ENCODE measurements around the gene HSD17B4. TPM values are rescaled to one million over a fixed set of nuclear protein-coding genes. Genes with fewer than 3 reads are reported as not detected.
"Not testable (repeated sequence)": the region's sequence is repeated elsewhere in the genome, so short reads cannot be mapped to it uniquely, and the experiment has no call there.

HSD17B4 gene
- total and polyA plus RNA-seq, 2 of the 13 experiments (the other 11 are each of a cell fraction or from before 2014, with no cell fraction given): 178 to 399 TPM

DNA sequence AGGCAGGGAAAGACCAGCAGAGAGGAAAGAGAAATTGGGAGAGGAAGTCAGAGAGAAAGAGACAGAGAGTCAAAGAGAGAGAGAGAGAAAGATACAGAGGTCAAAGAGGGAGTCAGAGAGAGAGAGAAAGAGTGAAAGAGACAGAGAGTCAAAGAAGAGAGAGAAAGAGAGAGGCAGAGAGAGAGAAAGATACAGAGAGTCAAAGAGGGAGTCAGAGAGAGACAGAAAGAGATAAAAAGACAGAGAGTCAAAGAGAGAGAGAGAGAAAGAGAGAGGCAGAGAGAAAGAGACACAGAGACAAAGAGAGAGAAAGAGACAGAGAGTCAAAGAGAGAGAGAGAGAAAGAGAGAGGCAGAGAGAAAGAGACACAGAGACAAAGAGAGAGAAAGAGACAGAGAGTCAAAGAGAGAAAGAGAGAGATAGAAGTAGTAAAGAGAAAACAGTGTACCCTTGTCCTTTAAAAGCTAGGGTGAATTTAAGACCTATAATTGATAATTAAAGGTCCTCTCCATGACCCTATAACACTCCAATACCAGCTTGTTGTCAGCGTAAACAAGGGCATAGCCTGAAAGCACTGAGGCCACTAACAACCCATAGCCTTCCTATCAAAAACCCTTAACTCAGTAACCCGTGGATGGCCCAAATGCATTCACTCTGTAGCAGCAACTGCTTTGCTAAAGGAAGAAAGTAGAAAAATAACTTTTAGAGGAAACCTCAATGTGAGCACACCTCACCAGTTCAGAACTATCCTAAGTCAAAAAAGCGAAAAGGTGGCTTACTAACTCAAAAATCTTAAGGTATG lies 14.3 kb upstream of the HSD17B4 start:
- H3K36me3 ChIP-seq (replicated peaks in 1 of 2; ENCODE audit: control insufficient read depth in 1 of 2, insufficient read depth in 2 of 2, low read length in 2 of 2); ATAC-seq; H4K20me1 ChIP-seq (ENCODE audit: insufficient read depth, low read length); DNase-seq (ENCODE audit: low spot score); BruUV-seq (replicated peaks); in situ Hi-C loops (cut with HindIII; ENCODE audit: extremely low pct_ligation_motif_present, low pct_unique_long_range_greater_than_20kb); H3K27me3 ChIP-seq (ENCODE audit: control insufficient read depth in 1 of 2, insufficient read depth in 2 of 2, low read length in 2 of 2); CTCF ChIA-PET (ENCODE audit: low intra/inter-chr PET ratio, low total read pairs); H3K9me3 ChIP-seq (ENCODE audit: low read length); FAIRE-seq; H3K79me2 ChIP-seq (ENCODE audit: insufficient read depth, low read length); H3K27ac ChIP-seq (ENCODE audit: extremely low read length, insufficient read depth, low read length): not testable (repeated sequence)
- POLR2A ChIA-PET: interaction anchor here (3.4 kb wide), 1 partner anchor 15 kb away, joined by 25 read pairs; the partner anchor contains the start of gene HSD17B4
- H3K4me2 ChIP-seq (ENCODE audit: low read depth, low read length): peak overlapping the region; percentile 66
- 0 out of 6 replicates have a peak overlapping the region, but pooled peaks of 1 of the 3 experiments have one; percentile 56 for H3K4me3 ChIP-seq (replicated peaks in 1 of 3; ENCODE audit: insufficient read depth in 1 of 3, low read depth in 2 of 3, low read length in 3 of 3)
- 52% methylated on average over 3 of the region's 3 CpGs for whole genome bisulfite sequencing (ENCODE audit: low lambda C conversion rate)
- H3K9ac ChIP-seq (ENCODE audit: insufficient read depth, low read depth, low read length): peak overlapping the region; percentile 7; the same call in 1 of the 2 replicates
- intact Hi-C loops (cut with micrococcal nuclease; ENCODE audit: unreplicated experiment): loop anchor here (2.0 to 5.0 kb wide), 2 partner anchors 15 to 304 kb away; partner anchors contain the start of gene HSD17B4
- TF ChIP-seq, protein P1, sequence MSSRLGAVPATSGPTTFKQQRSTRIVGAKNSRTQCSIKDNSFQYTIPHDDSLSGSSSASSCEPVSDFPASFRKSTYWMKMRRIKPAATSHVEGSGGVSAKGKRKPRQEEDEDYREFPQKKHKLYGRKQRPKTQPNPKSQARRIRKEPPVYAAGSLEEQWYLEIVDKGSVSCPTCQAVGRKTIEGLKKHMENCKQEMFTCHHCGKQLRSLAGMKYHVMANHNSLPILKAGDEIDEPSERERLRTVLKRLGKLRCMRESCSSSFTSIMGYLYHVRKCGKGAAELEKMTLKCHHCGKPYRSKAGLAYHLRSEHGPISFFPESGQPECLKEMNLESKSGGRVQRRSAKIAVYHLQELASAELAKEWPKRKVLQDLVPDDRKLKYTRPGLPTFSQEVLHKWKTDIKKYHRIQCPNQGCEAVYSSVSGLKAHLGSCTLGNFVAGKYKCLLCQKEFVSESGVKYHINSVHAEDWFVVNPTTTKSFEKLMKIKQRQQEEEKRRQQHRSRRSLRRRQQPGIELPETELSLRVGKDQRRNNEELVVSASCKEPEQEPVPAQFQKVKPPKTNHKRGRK (CRISPR knock-in tag; IDR thresholded peaks at IDR 0.05): 0 out of 2 replicates have a peak, but pooled peaks have one; percentile 38
- peaks cover 41% of the 10 kb centered on the region for H3K4me1 ChIP-seq (ENCODE audit: insufficient read depth, low read length)
- H2AFZ ChIP-seq (ENCODE audit: low read length): peak overlapping the region; percentile 81

DNA sequence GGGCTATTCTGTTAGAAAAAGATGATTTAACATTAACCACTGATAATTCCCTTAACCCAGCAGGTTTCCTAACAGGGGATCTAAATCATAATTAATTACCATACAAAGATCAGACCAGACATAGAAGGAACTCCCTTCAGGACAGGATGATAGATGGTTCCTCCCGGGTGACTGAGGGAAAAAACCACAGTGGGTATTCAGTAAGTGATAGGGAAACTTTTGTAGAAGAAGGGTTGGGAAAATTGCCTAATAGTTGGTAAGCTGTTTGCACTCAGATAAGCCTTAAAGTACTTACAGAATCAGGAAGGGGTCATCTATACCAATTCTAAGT lies 13.7 kb upstream of the HSD17B4 start:
- Histone ChIP-seq H3K9ac (ENCODE audit: insufficient read depth, low read depth, low read length) (peak overlapping the region; percentile 7; the same call in 1 of the 2 replicates), H3K4me2 (ENCODE audit: low read depth, low read length) (peak overlapping the region; percentile 66), H3K4me1 (ENCODE audit: insufficient read depth, low read length) (peaks cover 41% of the 10 kb centered on the region), H3K27ac (ENCODE audit: extremely low read length, insufficient read depth, low read length) (peak overlapping the region; percentile 15), H2AFZ (ENCODE audit: low read length) (peak overlapping the region; percentile 81), H3K4me3 (replicated peaks in 1 of 3; ENCODE audit: insufficient read depth in 1 of 3, low read depth in 2 of 3, low read length in 3 of 3) (peak overlapping the region; percentile 50 to 56 (median 55); a peak in 4 of 6 replicates)
- H3K36me3 ChIP-seq (replicated peaks in 1 of 2; ENCODE audit: control insufficient read depth in 1 of 2, insufficient read depth in 2 of 2, low read length in 2 of 2); H3K79me2 ChIP-seq (ENCODE audit: insufficient read depth, low read length); CTCF ChIA-PET (ENCODE audit: low intra/inter-chr PET ratio, low total read pairs); DNase-seq (ENCODE audit: low spot score); H3K9me3 ChIP-seq (ENCODE audit: low read length); FAIRE-seq; BruUV-seq (replicated peaks); in situ Hi-C loops (cut with HindIII; ENCODE audit: extremely low pct_ligation_motif_present, low pct_unique_long_range_greater_than_20kb); ATAC-seq; H3K27me3 ChIP-seq (ENCODE audit: control insufficient read depth in 1 of 2, insufficient read depth in 2 of 2, low read length in 2 of 2); H4K20me1 ChIP-seq (ENCODE audit: insufficient read depth, low read length): not testable (repeated sequence)
- POLR2A ChIA-PET: interaction anchor here (3.4 kb wide), 1 partner anchor 14 kb away, joined by 25 read pairs; the partner anchor contains the start of gene HSD17B4
- 0% methylated on average over 1 of the region's 1 CpG for WGBS (ENCODE audit: low lambda C conversion rate)
- intact Hi-C loops (cut with micrococcal nuclease; ENCODE audit: unreplicated experiment): loop anchor here (2.0 to 5.0 kb wide), 2 partner anchors 14 to 304 kb away; partner anchors contain the start of gene HSD17B4
